Cerebellar cortex (tissue), 1 donor: ENCODE data around the gene BLOC1S2.
"Not testable (repeated sequence)": the region's sequence is repeated elsewhere in the genome, so short reads cannot be mapped to it uniquely, and the experiment has no call there.

Source experiments
- DNase-seq: peaks from one replicate; pipeline ENCODE4 v3.0.0-alpha.2; 2015; ENCODE audit warnings: low spot score

The BLOC1S2 gene

DNA sequence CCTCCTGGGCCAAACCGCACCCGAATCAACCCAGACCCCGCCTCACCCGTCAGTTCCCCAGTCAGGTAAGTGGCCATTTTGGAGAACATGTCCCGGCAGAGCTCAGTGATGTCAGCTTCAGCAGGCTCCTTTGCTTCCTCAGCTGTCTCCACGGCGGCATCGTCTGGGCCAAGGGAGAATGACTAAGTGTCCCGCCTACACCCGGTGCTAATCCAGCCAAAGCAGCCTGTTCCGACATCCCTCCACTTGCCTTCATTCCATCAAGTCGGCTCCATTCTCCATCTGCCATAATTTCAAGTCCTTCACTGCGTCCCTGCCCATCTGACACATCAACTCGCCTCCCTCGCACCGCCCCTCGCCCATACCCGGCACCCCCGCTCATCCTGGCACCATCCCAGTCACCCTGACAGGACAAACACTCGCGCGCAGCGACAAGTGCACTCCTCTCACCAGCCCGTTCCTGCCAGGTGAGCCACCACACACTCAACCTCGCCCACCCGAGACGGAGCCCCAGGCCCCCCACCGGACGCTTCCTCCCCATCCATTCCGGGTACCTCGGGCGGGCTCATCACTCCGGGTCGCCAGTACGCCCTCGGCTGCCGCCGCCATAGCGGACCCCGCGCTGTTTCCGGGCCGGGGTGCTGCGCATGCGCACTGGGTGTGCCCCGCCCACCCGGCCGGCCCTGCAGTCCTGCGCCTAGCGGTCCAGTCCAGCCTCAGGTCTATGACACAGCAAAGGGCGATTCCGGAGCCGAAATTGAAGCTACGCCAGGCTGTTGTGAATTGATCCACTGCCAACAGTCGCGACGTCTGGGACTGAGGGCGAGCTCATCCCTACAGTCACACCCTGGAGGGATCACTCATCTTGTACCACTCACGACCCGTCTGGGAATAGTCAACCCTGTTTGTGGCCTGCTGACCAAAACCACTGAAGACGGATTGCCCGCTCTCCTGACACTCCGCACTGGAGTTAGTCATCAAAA lies at the start of gene BLOC1S2:
Gene BLOC1S2, minus strand, starts transcription at position 630 of the 983 bp plus-strand sequence. Its CDS starts 21 bp downstream, at position 609.
- DNase-seq, result peak; percentile 84

DNA sequence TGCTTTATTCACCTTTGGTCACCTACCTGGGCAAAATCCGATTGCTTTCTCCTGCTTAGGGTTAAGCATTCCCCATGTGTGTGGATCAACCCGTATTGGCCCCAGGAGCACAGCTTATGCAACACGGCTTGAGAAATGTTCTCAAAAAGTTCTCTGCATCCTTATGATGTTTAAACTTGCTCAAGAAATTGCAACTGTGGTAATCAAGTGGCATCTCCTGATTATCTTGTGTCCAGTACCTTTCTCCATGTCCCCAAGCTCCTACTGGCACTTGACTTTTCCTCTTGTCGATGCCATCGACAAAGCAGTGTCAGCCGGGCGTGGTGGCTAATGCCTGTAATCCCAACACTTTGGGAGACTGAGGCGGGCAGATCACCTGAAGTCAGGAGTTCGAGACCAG lies 48.3 kb upstream of the BLOC1S2 start:
- DNase-seq, result no peak

DNA sequence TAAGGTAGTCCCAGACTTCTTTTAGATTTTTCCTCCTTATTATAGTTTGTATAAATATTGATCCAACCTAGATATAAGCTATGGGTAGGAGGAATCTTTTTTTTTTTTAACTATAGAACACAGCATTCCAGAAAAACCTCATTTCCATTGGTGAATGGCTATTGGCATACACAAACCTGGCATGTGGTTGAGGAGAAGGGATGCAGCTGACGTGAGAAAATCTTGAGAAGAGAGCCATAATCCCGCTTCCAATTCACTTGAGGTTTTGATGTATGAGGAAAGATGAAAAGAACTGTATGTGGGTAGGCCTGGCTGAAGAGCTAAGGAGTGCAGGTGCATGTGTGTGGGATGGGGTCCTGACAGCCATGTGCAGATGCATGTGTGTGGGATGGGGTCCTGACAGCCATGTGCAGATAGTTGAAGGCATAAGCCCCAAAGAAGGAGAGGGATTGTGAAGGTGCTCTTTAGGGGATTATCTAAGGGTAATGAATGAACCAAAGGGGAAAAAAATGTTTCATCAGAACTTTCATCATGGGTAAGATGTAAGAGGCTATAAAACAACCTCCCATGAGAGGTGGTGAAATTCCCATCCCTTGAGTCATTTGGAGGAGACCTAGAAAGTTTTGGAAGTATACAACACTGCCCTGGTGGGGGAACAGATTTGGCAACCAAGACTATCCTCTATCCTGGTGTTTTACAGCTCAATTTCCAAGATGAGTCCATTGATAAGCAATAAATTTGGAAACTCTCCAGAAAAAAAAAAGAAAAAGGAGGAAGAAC lies 47.4 kb upstream of the BLOC1S2 start:
- DNase-seq, result no peak

- no peak for DNase-seq
Measured at GRCh38 chr10:100333106-100333505, 46.6 kb upstream of the BLOC1S2 start.

DNA sequence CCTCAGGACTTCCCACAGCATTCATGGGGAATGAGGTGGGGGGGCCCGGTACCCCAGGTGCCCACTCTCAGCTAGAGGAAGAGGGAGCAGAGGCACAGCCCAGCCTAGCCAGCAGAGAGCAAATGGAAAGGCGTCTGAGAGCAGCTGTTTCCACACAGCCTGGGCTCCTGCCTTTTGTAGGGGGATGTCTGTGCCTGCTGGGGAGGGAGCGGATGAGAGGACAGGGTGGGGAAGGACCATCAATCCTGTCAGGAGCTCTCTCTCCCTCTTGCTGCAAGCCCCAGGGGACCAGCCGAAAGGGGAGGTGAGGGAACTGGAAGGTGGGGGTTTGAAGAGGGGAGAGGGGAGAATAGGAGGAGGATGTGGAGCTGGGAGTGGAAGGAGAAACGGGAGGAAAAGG lies 43.6 kb upstream of the BLOC1S2 start, which contains the start of gene PKD2L1:
Gene PKD2L1, minus strand, starts transcription at position 150 of the 400 bp plus-strand sequence. Its CDS starts 125 bp downstream, at position 25.
- no peak for DNase-seq

DNA sequence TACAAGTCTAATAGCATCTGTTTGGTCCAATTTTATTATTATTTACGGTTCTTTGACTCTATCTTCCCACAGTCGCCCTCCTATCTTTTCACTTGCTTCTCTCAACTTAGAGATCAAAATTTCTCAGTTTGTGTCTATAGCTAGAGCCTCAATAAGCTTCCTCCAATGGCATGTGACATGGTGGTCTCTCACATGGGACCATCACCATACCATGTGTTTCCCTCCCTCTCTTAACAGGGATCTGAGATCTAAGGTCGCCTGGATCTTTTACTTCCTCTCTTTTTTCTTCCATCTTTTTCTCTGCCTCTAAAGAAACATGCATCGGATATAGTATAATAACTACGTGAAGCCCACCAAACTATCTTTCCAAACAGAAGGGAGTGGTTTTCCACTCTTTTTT lies 41.7 kb upstream of the BLOC1S2 start:
- DNase-seq, result no peak

DNA sequence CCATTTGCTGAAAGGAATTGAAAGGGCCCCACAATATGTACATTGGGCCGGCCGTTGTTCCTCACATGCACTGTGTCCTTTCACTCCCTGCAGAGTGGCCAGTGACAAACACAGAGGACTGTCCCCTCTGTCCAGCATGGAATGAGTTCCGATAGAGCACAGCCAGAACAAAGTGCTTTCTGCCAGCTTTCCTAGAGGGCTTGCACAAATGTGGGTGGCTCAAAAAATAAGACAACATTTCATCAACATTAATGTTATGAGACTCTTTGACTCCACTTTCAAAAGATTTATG lies 41.2 kb upstream of the BLOC1S2 start:
- DNase-seq, result no peak

DNA sequence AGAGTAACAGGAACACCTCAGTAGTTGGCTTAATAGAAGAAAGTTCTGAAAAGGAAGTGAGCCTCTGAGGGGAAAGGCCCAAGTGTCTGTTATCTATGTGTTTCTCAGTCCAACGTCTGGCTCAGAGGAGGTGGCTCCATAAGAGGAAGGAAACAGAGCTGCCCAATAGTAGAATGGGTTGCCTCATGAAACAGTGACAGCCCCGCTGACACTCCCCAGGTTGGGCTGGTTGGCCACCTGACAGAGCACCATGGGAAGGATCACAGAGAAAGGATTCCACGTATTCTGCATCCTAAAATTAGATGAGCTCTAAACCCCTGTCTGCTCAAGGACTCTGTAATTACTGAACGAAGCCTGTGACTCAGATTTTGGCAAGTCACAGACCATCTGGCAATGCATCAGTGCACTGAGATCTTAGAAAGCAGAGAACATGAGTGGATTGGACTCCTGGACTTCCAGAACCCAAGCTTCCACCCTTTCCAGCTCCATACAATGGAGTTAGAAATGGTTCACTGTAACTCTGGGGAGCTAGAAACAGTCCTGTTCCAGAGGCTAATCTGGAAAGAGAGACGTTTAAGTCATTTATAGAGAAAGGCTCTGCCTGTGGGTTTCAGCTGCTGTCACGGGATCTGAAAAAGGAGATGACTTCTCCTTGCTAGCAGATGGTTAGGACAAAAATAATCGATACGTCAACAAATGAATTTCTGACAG lies 40.7 kb upstream of the BLOC1S2 start:
- DNase-seq, result no peak

- DNase-seq, result no peak
Measured at GRCh38 chr10:100325158-100325557, 38.7 kb upstream of the BLOC1S2 start.

- DNase-seq, result no peak
Measured at GRCh38 chr10:100319707-100320402, 33.4 kb upstream of the BLOC1S2 start.

DNA sequence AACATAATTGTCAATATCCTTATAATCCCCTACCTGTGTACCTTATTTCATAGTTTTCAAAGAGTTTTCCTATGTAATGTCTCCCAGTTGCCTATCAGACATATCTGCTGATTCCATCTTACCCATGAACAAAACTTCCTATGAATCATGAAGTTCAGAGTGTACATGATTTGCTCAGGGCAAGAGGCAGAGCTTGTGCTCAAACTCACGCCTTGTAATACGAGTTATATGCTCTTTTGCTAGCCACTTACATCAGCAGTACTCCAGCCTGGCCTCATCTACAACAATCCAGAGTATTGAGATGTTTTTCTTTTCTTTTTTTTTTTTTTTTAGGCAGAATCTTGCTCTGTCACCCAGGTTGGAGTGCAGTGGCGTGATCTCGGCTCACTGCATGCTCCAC lies 31.7 kb upstream of the BLOC1S2 start:
- DNase-seq, result no peak

GRCh38 chr10:100315615-100316014 lies 29.1 kb upstream of the BLOC1S2 start:
- no peak for DNase-seq

- DNase-seq, result no peak
Measured at GRCh38 chr10:100311298-100311697, 24.8 kb upstream of the BLOC1S2 start.

DNA sequence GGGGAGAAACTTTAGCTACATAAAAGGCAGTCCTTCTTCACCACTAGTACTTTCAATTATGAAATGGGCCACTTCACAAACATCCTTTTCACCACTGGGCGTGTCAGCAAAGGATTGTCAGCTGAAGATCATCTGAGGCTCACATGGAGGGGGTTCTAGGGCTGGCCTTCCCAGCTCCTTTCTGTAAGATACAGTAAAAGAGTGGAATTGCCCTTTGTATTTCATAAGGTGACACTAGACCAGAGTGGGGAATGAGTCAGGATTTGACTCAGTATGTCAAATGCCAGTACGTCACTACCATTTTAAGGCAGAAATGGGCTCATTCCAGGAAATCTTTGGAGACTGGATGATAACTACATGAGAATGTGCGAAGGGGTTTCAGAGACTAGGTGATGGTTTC lies 21.2 kb upstream of the BLOC1S2 start:
- no peak for DNase-seq

DNA sequence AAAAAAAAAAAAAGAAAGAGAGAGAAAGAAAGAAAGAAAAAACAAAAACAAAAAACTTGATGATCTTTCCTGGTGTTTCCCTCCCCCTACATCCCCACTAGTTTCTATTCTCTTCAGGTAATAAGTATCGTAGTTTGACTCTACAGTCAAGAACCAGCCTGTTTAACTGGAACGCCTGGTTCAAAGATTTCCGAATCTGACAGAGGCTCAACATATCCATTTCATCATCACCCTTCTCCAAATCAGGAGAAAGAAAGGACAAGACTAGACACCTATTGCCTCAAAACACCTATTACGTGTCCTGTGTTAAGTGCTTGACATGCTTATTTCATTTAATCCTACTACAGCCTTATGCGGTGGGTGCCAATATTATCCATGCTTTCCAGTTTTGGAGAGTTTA lies 20.4 kb upstream of the BLOC1S2 start:
- no peak for DNase-seq

GRCh38 chr10:100304414-100304813 lies 17.9 kb upstream of the BLOC1S2 start:
- DNase-seq, result no peak

DNA sequence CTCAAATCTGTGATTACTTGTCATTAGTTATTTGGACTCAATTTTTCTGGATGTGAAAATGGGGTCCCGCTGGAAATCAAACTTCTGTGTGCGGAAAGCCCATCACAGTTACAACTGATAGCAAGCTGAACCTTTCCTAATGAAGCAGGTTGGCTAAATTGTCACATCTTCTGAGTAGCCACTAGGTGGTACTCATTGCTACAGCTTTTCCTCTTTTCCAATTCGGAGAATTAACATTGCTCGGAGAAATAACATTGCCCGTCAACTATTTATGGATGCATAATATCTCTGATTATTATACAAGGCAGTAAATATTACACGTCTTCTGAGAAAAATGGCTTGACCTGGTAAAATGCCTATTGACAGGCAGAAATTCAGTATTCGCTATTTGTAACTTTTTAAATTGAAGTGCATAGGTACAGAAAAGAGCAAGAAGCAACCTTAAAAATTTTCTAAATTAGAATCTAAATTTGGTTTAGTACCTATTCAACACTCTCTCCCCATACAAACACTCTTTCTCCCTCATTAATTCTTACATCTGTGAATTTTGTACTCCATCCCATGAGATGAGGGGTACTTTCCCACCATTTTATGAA lies 17.3 kb upstream of the BLOC1S2 start:
- DNase-seq, result peak; percentile 44

DNA sequence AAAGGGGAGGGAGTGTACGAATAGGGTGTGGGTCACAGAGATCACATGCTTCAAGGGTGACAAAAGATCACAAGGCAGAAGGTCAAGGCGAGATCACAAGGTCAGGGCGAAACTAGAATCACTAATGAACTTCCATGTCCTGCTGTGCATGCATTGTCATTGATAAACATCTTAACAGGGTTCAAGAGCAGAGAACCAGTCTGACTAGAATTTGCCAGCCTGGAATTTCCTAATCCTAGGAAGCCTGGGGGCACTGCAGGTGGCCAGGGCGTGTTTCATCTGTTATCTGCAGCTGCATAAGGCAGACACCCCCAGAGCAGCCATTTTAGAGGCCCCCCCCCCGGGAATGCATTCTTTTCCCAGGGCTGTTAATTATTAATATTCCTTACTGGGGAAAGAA lies 14.6 kb upstream of the BLOC1S2 start:
- not testable (repeated sequence) for DNase-seq

DNA sequence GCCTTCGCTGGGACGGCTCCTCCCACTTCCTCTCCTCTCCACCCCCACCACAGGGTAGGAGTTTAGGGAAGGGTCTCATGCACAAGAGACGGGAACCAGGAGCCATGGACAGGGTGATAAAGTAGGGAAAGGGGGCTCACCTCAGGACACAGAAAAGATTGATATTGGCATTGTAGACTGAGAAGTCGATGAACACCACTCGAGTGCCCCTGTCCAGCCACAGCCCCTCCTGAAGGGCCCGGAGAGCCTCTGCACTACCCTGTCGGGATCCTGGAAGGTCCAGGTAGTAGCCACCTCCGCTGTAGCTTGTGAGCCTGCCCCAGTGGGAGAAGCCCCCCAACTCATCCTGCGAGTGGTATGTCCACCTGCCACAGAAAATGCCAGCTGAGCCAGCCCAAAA lies 10.8 kb upstream of the BLOC1S2 start:
- DNase-seq, result no peak

GRCh38 chr10:100293066-100293465 lies 6.6 kb upstream of the BLOC1S2 start:
- no peak for DNase-seq

DNA sequence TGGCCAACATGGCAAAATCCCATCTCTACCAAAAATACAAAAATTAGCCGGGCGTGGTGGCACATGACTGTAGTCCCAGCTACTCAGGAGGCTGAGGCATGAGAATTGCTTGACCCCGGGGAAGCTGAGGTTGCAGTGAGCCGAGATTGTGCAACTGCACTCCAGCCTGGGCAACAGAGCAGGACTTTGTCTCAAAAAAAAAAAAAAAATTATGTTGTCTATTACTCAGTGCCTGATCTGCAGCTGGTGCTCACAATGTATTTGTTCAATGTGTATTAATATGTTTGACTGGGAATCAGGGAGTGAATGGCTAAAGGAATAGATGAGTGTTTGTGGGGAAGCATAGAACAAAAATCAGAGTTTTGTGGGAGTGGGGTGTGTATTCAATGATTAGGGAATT lies 5.8 kb upstream of the BLOC1S2 start:
- not testable (repeated sequence) for DNase-seq
